Keratinocyte (primary cell): ENCODE measurements around the gene FIBIN.

Experiments
- EZH2 ChIP-seq: IDR thresholded peaks from one replicate; pipeline ENCODE4 v1.6.1; 2012; ENCODE audit warnings: inconsistent platforms, mild to moderate bottlenecking, low read length, moderate library complexity
- TF ChIP-seq, protein P1 (sequence below), 3 experiments: IDR thresholded peaks in 1 of 3; conservative IDR thresholded peaks in 1 of 3; optimal IDR thresholded peaks in 1 of 3; 2 replicates in 2 of 3; 3 replicates in 1 of 3; pipeline versions ENCODE3 to v1.5.1; 2011; ENCODE audit warnings: low read length in 3 of 3, mild to moderate bottlenecking in 3 of 3, moderate library complexity in 2 of 3, control low read depth in 1 of 3, inconsistent platforms in 1 of 3; ENCODE audit not compliant: insufficient read depth in 2 of 3; ENCODE audit errors: extremely low read depth in 1 of 3

GRCh38 chr11:27011560-27012233 is 17.8 kb downstream of the FIBIN start:
- no peak for TF ChIP-seq EZH2
- TF ChIP-seq, protein P1, sequence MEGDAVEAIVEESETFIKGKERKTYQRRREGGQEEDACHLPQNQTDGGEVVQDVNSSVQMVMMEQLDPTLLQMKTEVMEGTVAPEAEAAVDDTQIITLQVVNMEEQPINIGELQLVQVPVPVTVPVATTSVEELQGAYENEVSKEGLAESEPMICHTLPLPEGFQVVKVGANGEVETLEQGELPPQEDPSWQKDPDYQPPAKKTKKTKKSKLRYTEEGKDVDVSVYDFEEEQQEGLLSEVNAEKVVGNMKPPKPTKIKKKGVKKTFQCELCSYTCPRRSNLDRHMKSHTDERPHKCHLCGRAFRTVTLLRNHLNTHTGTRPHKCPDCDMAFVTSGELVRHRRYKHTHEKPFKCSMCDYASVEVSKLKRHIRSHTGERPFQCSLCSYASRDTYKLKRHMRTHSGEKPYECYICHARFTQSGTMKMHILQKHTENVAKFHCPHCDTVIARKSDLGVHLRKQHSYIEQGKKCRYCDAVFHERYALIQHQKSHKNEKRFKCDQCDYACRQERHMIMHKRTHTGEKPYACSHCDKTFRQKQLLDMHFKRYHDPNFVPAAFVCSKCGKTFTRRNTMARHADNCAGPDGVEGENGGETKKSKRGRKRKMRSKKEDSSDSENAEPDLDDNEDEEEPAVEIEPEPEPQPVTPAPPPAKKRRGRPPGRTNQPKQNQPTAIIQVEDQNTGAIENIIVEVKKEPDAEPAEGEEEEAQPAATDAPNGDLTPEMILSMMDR (optimal IDR thresholded peaks at IDR 0.05 in 1 of 3, IDR thresholded peaks at IDR 0.05 in 1 of 3, conservative IDR thresholded peaks at IDR 0.05 in 1 of 3; ENCODE audit: extremely low read depth in 1 of 3, insufficient read depth in 2 of 3, low read length in 3 of 3): no peak
